Measurements from ENCODE around the gene SCN1B.

DNA sequence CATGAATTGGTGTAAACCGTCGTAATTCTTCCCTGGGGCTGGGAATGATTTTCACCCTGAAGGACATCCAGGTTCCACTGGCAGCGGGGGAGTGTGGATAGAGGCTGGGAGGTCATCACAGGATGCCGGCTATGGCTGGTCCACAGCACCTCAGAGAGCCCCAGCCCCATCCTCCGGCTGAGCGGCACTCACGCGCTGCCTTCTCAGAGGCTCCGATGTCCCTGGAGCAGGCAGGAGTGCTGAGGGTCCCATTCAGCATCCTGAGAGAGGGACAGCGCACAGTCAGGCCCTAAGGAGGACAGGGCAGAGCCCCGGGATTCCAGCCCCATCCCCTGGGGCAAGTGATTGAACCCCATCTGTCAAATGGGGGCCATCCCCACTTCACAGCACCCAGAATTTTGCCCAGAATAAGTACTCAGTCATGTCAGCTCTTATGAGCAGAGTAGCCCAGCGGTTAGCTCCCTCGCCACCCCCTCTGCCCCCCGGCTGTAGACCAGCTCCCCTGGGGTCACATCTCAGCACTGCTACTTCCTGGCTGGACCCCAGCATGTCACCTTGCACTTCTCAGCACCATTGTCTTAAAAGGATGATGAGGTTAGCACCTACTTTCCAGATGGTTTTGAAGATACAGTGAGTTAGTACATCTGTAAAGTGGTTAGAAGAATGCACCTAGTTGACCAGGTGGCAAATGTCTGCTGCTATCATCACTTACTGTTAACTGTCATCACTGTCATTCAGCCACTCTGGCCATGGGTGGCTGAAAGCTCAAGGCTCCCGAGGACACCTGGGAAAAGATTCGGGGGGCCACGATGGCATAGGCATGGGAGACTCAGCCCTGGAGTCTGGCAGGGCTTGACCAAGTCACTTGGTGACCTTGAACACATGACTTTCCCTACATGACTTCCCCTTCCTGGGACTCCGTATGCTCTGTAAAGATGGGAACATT is 18.3 kb upstream of the SCN1B start:
- TF ChIP-seq, protein P1, sequence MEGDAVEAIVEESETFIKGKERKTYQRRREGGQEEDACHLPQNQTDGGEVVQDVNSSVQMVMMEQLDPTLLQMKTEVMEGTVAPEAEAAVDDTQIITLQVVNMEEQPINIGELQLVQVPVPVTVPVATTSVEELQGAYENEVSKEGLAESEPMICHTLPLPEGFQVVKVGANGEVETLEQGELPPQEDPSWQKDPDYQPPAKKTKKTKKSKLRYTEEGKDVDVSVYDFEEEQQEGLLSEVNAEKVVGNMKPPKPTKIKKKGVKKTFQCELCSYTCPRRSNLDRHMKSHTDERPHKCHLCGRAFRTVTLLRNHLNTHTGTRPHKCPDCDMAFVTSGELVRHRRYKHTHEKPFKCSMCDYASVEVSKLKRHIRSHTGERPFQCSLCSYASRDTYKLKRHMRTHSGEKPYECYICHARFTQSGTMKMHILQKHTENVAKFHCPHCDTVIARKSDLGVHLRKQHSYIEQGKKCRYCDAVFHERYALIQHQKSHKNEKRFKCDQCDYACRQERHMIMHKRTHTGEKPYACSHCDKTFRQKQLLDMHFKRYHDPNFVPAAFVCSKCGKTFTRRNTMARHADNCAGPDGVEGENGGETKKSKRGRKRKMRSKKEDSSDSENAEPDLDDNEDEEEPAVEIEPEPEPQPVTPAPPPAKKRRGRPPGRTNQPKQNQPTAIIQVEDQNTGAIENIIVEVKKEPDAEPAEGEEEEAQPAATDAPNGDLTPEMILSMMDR (conservative IDR thresholded peaks at IDR 0.05; ENCODE audit: low read length), result no peak
- no peak for TF ChIP-seq EZH2phosphoT487 (IDR thresholded peaks at IDR 0.05; ENCODE audit: borderline replicate concordance)
